WTC11 (cell line): ENCODE measurements around the gene SRCIN1. TPM values are rescaled to one million over a fixed set of nuclear protein-coding genes. Genes with fewer than 3 reads are reported as not detected.
"Not testable (repeated sequence)": the region's sequence is repeated elsewhere in the genome, so short reads cannot be mapped to it uniquely, and the experiment has no call there.

Experiments
- ATAC-seq: fragments of 200-7000 bp; cut with Tn5 transposase; 2 replicates; pipeline ENCODE4 v1.10.0; 2021; ENCODE audit warnings: mild to moderate bottlenecking, moderate library complexity
- CTCF ChIA-PET: fragments of 300-600 bp; sonication (Branson Sonifier 250); formaldehyde crosslinking; loops from one replicate; lab custom pipeline; 2021; ENCODE audit warnings: antibody characterized with exemption; lab: Charles Lee
- POLR2A ChIA-PET: fragments of 350-600 bp; sonication (Branson Sonifier 250); formaldehyde crosslinking; loops from one replicate; lab custom pipeline; 2021; ENCODE audit warnings: antibody characterized with exemption; lab: Charles Lee
- DNase-seq: peaks from one replicate; pipeline ENCODE4 v3.0.0; 2021; ENCODE audit warnings: low spot score
- H3K27ac Mint-ChIP-seq: 2 replicates; pipeline ENCODE4 v1.8.0; 2021; ENCODE audit warnings: mixed read lengths
- H3K27me3 Mint-ChIP-seq: 2 replicates; pipeline ENCODE4 v1.8.0; 2021; ENCODE audit warnings: low read depth, mild to moderate bottlenecking, moderate library complexity, mixed read lengths
- H3K36me3 Mint-ChIP-seq: 2 replicates; pipeline ENCODE4 v1.8.0; 2021; ENCODE audit warnings: mixed read lengths
- H3K4me1 Mint-ChIP-seq: 2 replicates; pipeline ENCODE4 v1.8.0; 2022; ENCODE audit warnings: mixed read lengths
- H3K4me3 Mint-ChIP-seq: 2 replicates; pipeline ENCODE4 v1.8.0; 2021; ENCODE audit warnings: mild to moderate bottlenecking, moderate library complexity, mixed read lengths
- H3K9me3 Mint-ChIP-seq: 2 replicates; pipeline ENCODE4 v1.8.0; 2021; ENCODE audit warnings: mixed read lengths
- NR2C2 ChIP-seq: sonication (generic); formaldehyde crosslinking; IDR thresholded peaks from 2 replicates; pipeline ENCODE4 v1.8.0; 2022; ENCODE audit warnings: mild to moderate bottlenecking, missing genetic modification reagents
- ZNF232 ChIP-seq: sonication (generic); formaldehyde crosslinking; IDR thresholded peaks from 2 replicates; pipeline ENCODE4 v1.8.0; 2022; ENCODE audit warnings: mild to moderate bottlenecking, missing genetic modification reagents
- total RNA-seq: library from RNA; stranded (reverse); gene quantifications from 3 replicates; pipeline ENCODE4 v1.2.3, GENCODE V29; 2021
- TF ChIP-seq, protein P1 (sequence below): sonication (generic); formaldehyde crosslinking; IDR thresholded peaks from 2 replicates; pipeline ENCODE4 v1.8.1; 2023; ENCODE audit warnings: mild to moderate bottlenecking, missing genetic modification reagents
- TF ChIP-seq, protein P2 (sequence below): sonication (generic); formaldehyde crosslinking; IDR thresholded peaks from 2 replicates; pipeline ENCODE4 v1.8.0; 2023; ENCODE audit warnings: missing genetic modification reagents, mild to moderate bottlenecking, borderline replicate concordance
- TF ChIP-seq, protein P3 (sequence below): fragments of 200-600 bp; IDR thresholded peaks from 2 replicates; pipeline ENCODE4 v1.8.0; 2022; ENCODE audit warnings: antibody characterized with exemption

Gene SRCIN1
- total RNA-seq, 1 experiment from 2014 or later = 17.3 TPM

DNA sequence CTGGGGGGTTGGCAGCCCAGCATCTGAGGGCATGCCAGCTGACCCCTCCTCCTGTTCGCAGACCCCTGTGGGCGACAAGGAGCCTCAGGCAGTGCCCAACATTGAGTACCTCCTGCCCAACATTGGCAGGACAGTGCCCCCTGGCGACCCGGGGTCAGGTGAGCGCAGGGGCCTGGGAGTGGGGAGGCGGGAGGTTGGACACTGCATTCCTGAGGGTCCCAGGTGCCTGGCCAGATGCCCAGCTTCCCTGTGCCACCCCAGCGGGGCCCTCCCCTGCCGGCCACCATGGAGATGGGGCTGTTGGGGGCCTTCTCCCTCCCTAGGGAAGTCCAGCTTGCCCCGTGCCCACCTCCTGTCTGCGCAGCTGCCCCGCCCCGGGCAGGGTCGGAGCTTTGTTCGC, 107.4 kb downstream of the SRCIN1 start:
- CTCF ChIA-PET = interaction anchor here (0.7 to 0.9 kb wide), 3 partner anchors 10 to 119 kb away, joined by 3 to 4 read pairs (median 3); no protein-coding TSS in a partner anchor
- no peaks in the 10 kb centered on the region for H3K27me3 Mint-ChIP-seq
- H3K4me3 Mint-ChIP-seq = no peak overlapping the region
- POLR2A ChIA-PET = no interaction called here
- DNase-seq (peak; percentile 61), ATAC-seq (no peak)
- TF ChIP-seq, protein P1, sequence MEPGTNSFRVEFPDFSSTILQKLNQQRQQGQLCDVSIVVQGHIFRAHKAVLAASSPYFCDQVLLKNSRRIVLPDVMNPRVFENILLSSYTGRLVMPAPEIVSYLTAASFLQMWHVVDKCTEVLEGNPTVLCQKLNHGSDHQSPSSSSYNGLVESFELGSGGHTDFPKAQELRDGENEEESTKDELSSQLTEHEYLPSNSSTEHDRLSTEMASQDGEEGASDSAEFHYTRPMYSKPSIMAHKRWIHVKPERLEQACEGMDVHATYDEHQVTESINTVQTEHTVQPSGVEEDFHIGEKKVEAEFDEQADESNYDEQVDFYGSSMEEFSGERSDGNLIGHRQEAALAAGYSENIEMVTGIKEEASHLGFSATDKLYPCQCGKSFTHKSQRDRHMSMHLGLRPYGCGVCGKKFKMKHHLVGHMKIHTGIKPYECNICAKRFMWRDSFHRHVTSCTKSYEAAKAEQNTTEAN (CRISPR knock-in tag) = no peak
- TF ChIP-seq, protein P2, sequence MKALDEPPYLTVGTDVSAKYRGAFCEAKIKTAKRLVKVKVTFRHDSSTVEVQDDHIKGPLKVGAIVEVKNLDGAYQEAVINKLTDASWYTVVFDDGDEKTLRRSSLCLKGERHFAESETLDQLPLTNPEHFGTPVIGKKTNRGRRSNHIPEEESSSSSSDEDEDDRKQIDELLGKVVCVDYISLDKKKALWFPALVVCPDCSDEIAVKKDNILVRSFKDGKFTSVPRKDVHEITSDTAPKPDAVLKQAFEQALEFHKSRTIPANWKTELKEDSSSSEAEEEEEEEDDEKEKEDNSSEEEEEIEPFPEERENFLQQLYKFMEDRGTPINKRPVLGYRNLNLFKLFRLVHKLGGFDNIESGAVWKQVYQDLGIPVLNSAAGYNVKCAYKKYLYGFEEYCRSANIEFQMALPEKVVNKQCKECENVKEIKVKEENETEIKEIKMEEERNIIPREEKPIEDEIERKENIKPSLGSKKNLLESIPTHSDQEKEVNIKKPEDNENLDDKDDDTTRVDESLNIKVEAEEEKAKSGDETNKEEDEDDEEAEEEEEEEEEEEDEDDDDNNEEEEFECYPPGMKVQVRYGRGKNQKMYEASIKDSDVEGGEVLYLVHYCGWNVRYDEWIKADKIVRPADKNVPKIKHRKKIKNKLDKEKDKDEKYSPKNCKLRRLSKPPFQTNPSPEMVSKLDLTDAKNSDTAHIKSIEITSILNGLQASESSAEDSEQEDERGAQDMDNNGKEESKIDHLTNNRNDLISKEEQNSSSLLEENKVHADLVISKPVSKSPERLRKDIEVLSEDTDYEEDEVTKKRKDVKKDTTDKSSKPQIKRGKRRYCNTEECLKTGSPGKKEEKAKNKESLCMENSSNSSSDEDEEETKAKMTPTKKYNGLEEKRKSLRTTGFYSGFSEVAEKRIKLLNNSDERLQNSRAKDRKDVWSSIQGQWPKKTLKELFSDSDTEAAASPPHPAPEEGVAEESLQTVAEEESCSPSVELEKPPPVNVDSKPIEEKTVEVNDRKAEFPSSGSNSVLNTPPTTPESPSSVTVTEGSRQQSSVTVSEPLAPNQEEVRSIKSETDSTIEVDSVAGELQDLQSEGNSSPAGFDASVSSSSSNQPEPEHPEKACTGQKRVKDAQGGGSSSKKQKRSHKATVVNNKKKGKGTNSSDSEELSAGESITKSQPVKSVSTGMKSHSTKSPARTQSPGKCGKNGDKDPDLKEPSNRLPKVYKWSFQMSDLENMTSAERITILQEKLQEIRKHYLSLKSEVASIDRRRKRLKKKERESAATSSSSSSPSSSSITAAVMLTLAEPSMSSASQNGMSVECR (CRISPR knock-in tag) = no peak
- TF ChIP-seq ZNF232 (no peak), NR2C2 (CRISPR knock-in tag) (no peak)
- TF ChIP-seq, protein P3, sequence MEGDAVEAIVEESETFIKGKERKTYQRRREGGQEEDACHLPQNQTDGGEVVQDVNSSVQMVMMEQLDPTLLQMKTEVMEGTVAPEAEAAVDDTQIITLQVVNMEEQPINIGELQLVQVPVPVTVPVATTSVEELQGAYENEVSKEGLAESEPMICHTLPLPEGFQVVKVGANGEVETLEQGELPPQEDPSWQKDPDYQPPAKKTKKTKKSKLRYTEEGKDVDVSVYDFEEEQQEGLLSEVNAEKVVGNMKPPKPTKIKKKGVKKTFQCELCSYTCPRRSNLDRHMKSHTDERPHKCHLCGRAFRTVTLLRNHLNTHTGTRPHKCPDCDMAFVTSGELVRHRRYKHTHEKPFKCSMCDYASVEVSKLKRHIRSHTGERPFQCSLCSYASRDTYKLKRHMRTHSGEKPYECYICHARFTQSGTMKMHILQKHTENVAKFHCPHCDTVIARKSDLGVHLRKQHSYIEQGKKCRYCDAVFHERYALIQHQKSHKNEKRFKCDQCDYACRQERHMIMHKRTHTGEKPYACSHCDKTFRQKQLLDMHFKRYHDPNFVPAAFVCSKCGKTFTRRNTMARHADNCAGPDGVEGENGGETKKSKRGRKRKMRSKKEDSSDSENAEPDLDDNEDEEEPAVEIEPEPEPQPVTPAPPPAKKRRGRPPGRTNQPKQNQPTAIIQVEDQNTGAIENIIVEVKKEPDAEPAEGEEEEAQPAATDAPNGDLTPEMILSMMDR = 0 out of 2 replicates have a peak, but pooled peaks have one; percentile 22
- H3K4me1 Mint-ChIP-seq = no peaks in the 10 kb centered on the region
- H3K36me3 Mint-ChIP-seq = peaks cover 48% of the 10 kb centered on the region
- no peak overlapping the region for H3K27ac Mint-ChIP-seq
- H3K9me3 Mint-ChIP-seq = 0 out of 2 replicates have a peak, but pooled peaks cover 5% of the 10 kb centered on the region

- H3K27ac Mint-ChIP-seq, CTCF ChIA-PET, H3K4me3 Mint-ChIP-seq, DNase-seq, H3K4me1 Mint-ChIP-seq, POLR2A ChIA-PET, H3K27me3 Mint-ChIP-seq, ATAC-seq, H3K9me3 Mint-ChIP-seq: not testable (repeated sequence)
- peaks cover 45% of the 10 kb centered on the region for H3K36me3 Mint-ChIP-seq
These were observed 108.1 kb downstream of the SRCIN1 start for GRCh38 chr17:38497656-38498055.

DNA sequence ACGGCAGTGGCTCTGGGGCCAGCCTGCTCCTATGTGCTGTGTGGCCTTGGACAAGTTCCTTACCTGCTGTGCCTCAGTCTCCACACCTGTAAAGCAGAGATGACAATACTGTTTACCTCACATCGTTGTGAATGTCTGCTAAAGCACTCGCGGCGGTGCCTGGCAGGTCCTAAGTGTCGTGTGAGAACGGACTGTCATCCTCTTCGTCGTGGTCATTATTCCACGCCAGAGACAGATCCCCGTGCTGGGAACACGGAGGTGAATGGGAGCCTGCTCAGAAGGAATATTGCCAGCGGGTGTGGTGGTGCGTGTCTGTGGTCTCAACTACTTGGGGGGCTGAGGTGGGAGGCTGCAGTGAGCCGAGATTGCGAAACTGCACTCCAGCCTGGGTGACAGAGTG, 111.6 kb downstream of the SRCIN1 start:
- POLR2A ChIA-PET, H3K27me3 Mint-ChIP-seq, CTCF ChIA-PET, H3K9me3 Mint-ChIP-seq, ATAC-seq, DNase-seq, H3K4me1 Mint-ChIP-seq, H3K4me3 Mint-ChIP-seq: not testable (repeated sequence)
- Mint-ChIP-seq H3K36me3 (peaks cover 49% of the 10 kb centered on the region), H3K27ac (peak overlapping the region; percentile 53)

- Mint-ChIP-seq H3K36me3 (peaks cover 47% of the 10 kb centered on the region), H3K27ac (peak overlapping the region; percentile 45; the same call in 1 of the 2 replicates)
- POLR2A ChIA-PET, H3K4me1 Mint-ChIP-seq, H3K27me3 Mint-ChIP-seq, H3K4me3 Mint-ChIP-seq, H3K9me3 Mint-ChIP-seq: not testable (repeated sequence)
- ATAC-seq (0 out of 2 replicates have a peak, but pooled peaks have one; percentile 44), DNase-seq (peak; percentile 96)
- TF ChIP-seq, protein P3 = 0 out of 2 replicates have a peak, but pooled peaks have one; percentile 30
- CTCF ChIA-PET = interaction anchor here (0.8 to 1.9 kb wide), 6 partner anchors 17 to 175 kb away, joined by 3 to 7 read pairs (median 4); no protein-coding TSS in a partner anchor
These were observed 113.4 kb downstream of the SRCIN1 start for GRCh38 chr17:38492067-38493040.

DNA sequence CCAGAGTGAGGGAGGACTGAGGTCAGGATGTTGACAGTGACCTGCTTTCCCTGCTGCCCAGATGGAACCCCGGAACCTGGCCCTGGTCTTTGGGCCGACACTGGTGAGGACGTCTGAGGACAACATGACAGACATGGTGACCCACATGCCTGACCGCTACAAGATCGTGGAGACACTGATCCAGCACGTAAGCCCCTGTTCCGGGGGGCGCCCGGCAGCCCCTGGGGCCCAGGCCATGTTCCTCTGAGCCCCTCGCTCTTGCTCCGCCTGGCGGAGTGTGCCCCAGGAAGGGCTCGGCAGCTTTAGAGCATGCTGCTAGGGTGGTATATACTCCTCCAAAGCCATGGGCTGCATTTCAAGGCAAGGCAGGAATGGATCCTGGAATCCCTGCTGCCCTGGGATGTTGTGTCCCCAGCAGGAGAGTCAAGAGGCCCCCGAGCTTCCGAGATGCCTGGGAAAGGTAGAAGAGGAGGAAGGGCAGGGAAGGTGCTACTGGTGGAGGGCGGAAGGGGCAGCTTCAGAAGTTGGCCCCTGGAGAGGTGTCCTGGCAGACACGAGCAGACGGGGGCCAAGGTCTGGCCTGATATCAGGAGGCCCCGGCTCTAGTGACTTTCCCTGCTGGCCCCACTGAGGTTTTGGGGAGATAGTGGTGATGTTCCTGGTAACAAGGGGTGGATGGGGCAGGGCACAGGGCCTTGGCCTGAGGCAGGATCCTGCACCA, 114.2 kb downstream of the SRCIN1 start:
- peaks cover 51% of the 10 kb centered on the region for H3K36me3 Mint-ChIP-seq
- H3K27me3 Mint-ChIP-seq, ATAC-seq, H3K9me3 Mint-ChIP-seq, DNase-seq, H3K27ac Mint-ChIP-seq, H3K4me3 Mint-ChIP-seq, H3K4me1 Mint-ChIP-seq, POLR2A ChIA-PET: not testable (repeated sequence)
- CTCF ChIA-PET = interaction anchor here (0.8 to 1.9 kb wide), 3 partner anchors 18 to 68 kb away, joined by 4 to 7 read pairs (median 5); no protein-coding TSS in a partner anchor

DNA sequence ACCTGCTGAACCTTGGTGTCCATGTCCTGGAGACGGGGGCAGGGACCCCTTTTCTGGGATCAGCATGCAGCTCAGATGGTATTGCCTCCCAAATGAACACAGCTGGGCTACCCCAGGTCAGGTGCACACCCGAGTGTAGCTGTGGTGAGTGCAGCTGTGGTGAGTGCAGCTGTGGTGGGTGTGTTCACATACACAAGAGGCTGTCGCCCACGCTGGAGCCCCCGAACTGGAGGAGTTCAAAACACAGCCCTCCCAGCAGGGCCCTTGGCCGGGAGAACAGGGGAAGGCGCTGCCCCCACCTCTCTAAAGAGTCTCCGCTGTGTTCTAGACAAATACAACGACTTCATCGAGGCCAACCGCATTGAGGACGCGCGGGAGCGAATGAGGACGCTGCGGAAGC, 116.0 kb downstream of the SRCIN1 start:
- H3K27ac Mint-ChIP-seq = peak overlapping the region; percentile 71; the same call in 1 of the 2 replicates
- ATAC-seq, H3K4me1 Mint-ChIP-seq, H3K9me3 Mint-ChIP-seq, DNase-seq, POLR2A ChIA-PET, H3K27me3 Mint-ChIP-seq, H3K4me3 Mint-ChIP-seq: not testable (repeated sequence)
- peaks cover 46% of the 10 kb centered on the region for H3K36me3 Mint-ChIP-seq
- CTCF ChIA-PET = interaction anchor here (0.6 to 0.9 kb wide), 2 partner anchors 44 to 174 kb away, joined by 3 to 5 read pairs; no protein-coding TSS in a partner anchor
